Measurements from ENCODE around the gene CELA2A. TPM values are rescaled to one million over a fixed set of nuclear protein-coding genes. Genes with fewer than 3 reads are reported as not detected.

Gene CELA2A
- polyA plus RNA-seq, 3 donors, result not detected

GRCh38 chr1:15428815-15429435 is 27.6 kb upstream of the CELA2A start:
- 100% methylated on average over 1 of the region's 18 CpGs for WGBS (ENCODE audit: insufficient coverage)
- H4K20me1 ChIP-seq (ENCODE audit: insufficient read depth, low read length), result peaks cover 97% of the 10 kb centered on the region
- H3K4me3 ChIP-seq (replicated peaks in 1 of 3; ENCODE audit: low read depth in 2 of 3, low read length in 3 of 3), result no peak overlapping the region
- Mint-ChIP-seq H3K9me3 (peaks cover 0 to 2% (median 0%) of the 10 kb centered on the region in 7 donors), H3K27me3 (ENCODE audit: low read depth in 3 of 3) (no peaks in the 10 kb centered on the region), H3K4me3 (no peak overlapping the region), H3K36me3 (peaks cover 61 to 83% of the 10 kb centered on the region in 2 donors), H3K4me1 (peaks cover 64% of the 10 kb centered on the region), H3K27ac (peak overlapping the region; percentile 91 to 97 (median 96))
- no peak for TF ChIP-seq CTCF (IDR thresholded peaks at IDR 0.05)
- peaks cover 66 to 77% of the 10 kb centered on the region in 2 donors for H3K36me3 ChIP-seq (replicated peaks in 1 of 2; ENCODE audit: control insufficient read depth in 1 of 2, insufficient read depth in 2 of 2, low read length in 2 of 2)
- no peaks in the 10 kb centered on the region for H3K9me3 ChIP-seq (replicated peaks in 1 of 2; ENCODE audit: control insufficient read depth in 1 of 2, insufficient read depth in 1 of 2, low read length in 2 of 2)
- peak overlapping the region; percentile 43 for H3K9ac ChIP-seq (ENCODE audit: insufficient read depth, low read length, poor library complexity, severe bottlenecking)
- H3K79me2 ChIP-seq (ENCODE audit: insufficient read depth, low read length), result peaks cover 47% of the 10 kb centered on the region
- H3K27me3 ChIP-seq (ENCODE audit: control insufficient read depth in 2 of 2, insufficient read depth in 2 of 2, low read length in 2 of 2), result no peaks in the 10 kb centered on the region
- no peak overlapping the region for H3K4me2 ChIP-seq (replicated peaks; ENCODE audit: extremely low read depth, low read length, poor library complexity, severe bottlenecking)
- H3K27ac ChIP-seq (ENCODE audit: low read depth in 1 of 2, low read length in 2 of 2), result peak overlapping the region; percentile 76 to 84
- no peak overlapping the region for H2AFZ ChIP-seq (ENCODE audit: insufficient read depth, low read depth, low read length, poor library complexity, severe bottlenecking)
- peaks cover 18 to 74% of the 10 kb centered on the region in 2 donors for H3K4me1 ChIP-seq (ENCODE audit: control insufficient read depth in 1 of 2, insufficient read depth in 2 of 2, low read length in 2 of 2)
- DNase-seq, result no peak
- intact Hi-C loops (cut with micrococcal nuclease), result no loop called here

DNA sequence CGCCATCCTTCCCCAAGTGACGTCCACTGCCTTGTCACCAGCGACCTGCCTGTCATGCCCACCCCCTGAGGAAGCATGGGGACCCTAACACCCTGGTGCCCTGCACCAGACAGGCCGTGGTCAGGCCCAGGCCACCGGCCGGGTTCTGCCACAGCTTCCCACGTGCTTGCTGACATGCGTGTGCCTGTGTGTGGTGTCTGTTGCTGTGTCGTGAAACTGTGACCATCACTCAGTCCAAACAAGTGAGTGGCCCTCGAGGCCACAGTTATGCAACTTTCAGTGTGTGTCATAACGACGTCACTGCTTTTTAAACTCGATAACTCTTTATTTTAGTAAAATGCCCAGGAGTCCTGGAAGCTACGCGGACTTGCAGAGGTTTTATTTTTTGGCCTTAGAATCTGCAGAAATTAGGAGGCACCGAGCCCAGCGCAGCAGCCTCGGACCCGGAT is 26.8 kb upstream of the CELA2A start:
- H3K27ac ChIP-seq (ENCODE audit: low read depth in 1 of 2, low read length in 2 of 2), result peak overlapping the region; percentile 76 to 84
- no peak overlapping the region for H2AFZ ChIP-seq (ENCODE audit: insufficient read depth, low read depth, low read length, poor library complexity, severe bottlenecking)
- peak overlapping the region; percentile 91 to 97 (median 96) for H3K27ac Mint-ChIP-seq

More for the DNA sequence above, 26.8 kb upstream of the CELA2A start:
- peak; percentile 88 to 94 (median 91) for DNase-seq
- Mint-ChIP-seq H3K4me1 (peaks cover 63% of the 10 kb centered on the region), H3K27me3 (ENCODE audit: low read depth in 3 of 3) (no peaks in the 10 kb centered on the region), H3K4me3 (no peak overlapping the region), H3K9me3 (peaks cover 0 to 2% (median 0%) of the 10 kb centered on the region in 7 donors), H3K36me3 (peaks cover 53 to 75% of the 10 kb centered on the region in 2 donors)
- Histone ChIP-seq H3K4me2 (replicated peaks; ENCODE audit: extremely low read depth, low read length, poor library complexity, severe bottlenecking) (no peak overlapping the region), H3K4me3 (replicated peaks in 1 of 3; ENCODE audit: low read depth in 2 of 3, low read length in 3 of 3) (no peak overlapping the region), H3K79me2 (ENCODE audit: insufficient read depth, low read length) (peaks cover 39% of the 10 kb centered on the region), H3K4me1 (ENCODE audit: control insufficient read depth in 1 of 2, insufficient read depth in 2 of 2, low read length in 2 of 2) (peaks cover 25 to 77% of the 10 kb centered on the region in 2 donors), H4K20me1 (ENCODE audit: insufficient read depth, low read length) (peaks cover 89% of the 10 kb centered on the region), H3K9ac (ENCODE audit: insufficient read depth, low read length, poor library complexity, severe bottlenecking) (peak overlapping the region; percentile 43), H3K27me3 (ENCODE audit: control insufficient read depth in 2 of 2, insufficient read depth in 2 of 2, low read length in 2 of 2) (no peaks in the 10 kb centered on the region), H3K36me3 (replicated peaks in 1 of 2; ENCODE audit: control insufficient read depth in 1 of 2, insufficient read depth in 2 of 2, low read length in 2 of 2) (peaks cover 61 to 69% of the 10 kb centered on the region in 2 donors), H3K9me3 (replicated peaks in 1 of 2; ENCODE audit: control insufficient read depth in 1 of 2, insufficient read depth in 1 of 2, low read length in 2 of 2) (no peaks in the 10 kb centered on the region)
- intact Hi-C loops (cut with micrococcal nuclease), result loop anchor here (2.0 to 5.0 kb wide), 4 partner anchors 13 to 107 kb away; no protein-coding TSS in a partner anchor
- TF ChIP-seq CTCF (IDR thresholded peaks at IDR 0.05), result no peak
- 49% methylated on average over 11 of the region's 19 CpGs for WGBS (ENCODE audit: insufficient coverage)
